Measurements from ENCODE around the gene ATP9B. TPM values are rescaled to one million over a fixed set of nuclear protein-coding genes. Genes with fewer than 3 reads are reported as not detected.

ATP9B gene
- polyA plus RNA-seq, 3 donors, result 7.2 to 20.3 (median 14.0) TPM

GRCh38 chr18:79399275-79400081, 330.3 kb downstream of the ATP9B start:
- peak overlapping the region in 1 of 2 donors; percentile 53 for H3K27ac ChIP-seq (ENCODE audit: low read depth in 1 of 2, low read length in 2 of 2)
- peak overlapping the region; percentile 43 to 77 (median 56) for H3K4me3 ChIP-seq (replicated peaks in 1 of 3; ENCODE audit: low read depth in 2 of 3, low read length in 3 of 3)
- H2AFZ ChIP-seq (ENCODE audit: insufficient read depth, low read depth, low read length, poor library complexity, severe bottlenecking), result peak overlapping the region; percentile 80
- peaks cover 46% of the 10 kb centered on the region for H3K4me1 Mint-ChIP-seq
- intact Hi-C loops (cut with micrococcal nuclease), result loop anchor here in 1 of 2 donors (10.0 kb wide), 2 partner anchors 275 to 635 kb away; partner anchors contain the start of genes CTDP1 and RBFA
- H3K9me3 Mint-ChIP-seq, result peaks cover 0 to 12% (median 2%) of the 10 kb centered on the region in 7 donors
- peaks cover 14 to 38% of the 10 kb centered on the region in 2 donors for H3K27me3 ChIP-seq (ENCODE audit: control insufficient read depth in 2 of 2, insufficient read depth in 2 of 2, low read length in 2 of 2)
- no peak for DNase-seq
- H3K36me3 Mint-ChIP-seq, result peaks cover 16 to 30% of the 10 kb centered on the region in 2 donors
- peaks cover 55 to 69% of the 10 kb centered on the region in 2 donors for H3K4me1 ChIP-seq (ENCODE audit: control insufficient read depth in 1 of 2, insufficient read depth in 2 of 2, low read length in 2 of 2)
- no peak for TF ChIP-seq CTCF (IDR thresholded peaks at IDR 0.05)
- peak overlapping the region; percentile 66 for H3K9ac ChIP-seq (ENCODE audit: insufficient read depth, low read length, poor library complexity, severe bottlenecking)
- H4K20me1 ChIP-seq (ENCODE audit: insufficient read depth, low read length), result peaks cover 17% of the 10 kb centered on the region
- no peaks in the 10 kb centered on the region for H3K36me3 ChIP-seq (replicated peaks in 1 of 2; ENCODE audit: control insufficient read depth in 1 of 2, insufficient read depth in 2 of 2, low read length in 2 of 2)
- peaks cover 34 to 49% (median 42%) of the 10 kb centered on the region in 3 donors for H3K27me3 Mint-ChIP-seq (ENCODE audit: low read depth in 3 of 3)
- peaks cover 20% of the 10 kb centered on the region for H3K79me2 ChIP-seq (ENCODE audit: insufficient read depth, low read length)
- H3K4me3 Mint-ChIP-seq, result peak overlapping the region; percentile 68 to 92
- peak overlapping the region; percentile 92 for H3K4me2 ChIP-seq (replicated peaks; ENCODE audit: extremely low read depth, low read length, poor library complexity, severe bottlenecking)
- peak overlapping the region in 5 of 7 donors; percentile 11 to 70 (median 58) for H3K27ac Mint-ChIP-seq
- H3K9me3 ChIP-seq (replicated peaks in 1 of 2; ENCODE audit: control insufficient read depth in 1 of 2, insufficient read depth in 1 of 2, low read length in 2 of 2), result no peaks in the 10 kb centered on the region
- under 1% methylated on average over 64 of the region's 79 CpGs for WGBS (ENCODE audit: insufficient coverage)

GRCh38 chr18:79400091-79400590, 330.9 kb downstream of the ATP9B start:
- intact Hi-C loops (cut with micrococcal nuclease), result loop anchor here in 1 of 2 donors (10.0 kb wide), 1 partner anchor 635 kb away; the partner anchor contains the start of gene RBFA
- Histone ChIP-seq H3K4me2 (replicated peaks; ENCODE audit: extremely low read depth, low read length, poor library complexity, severe bottlenecking) (peak overlapping the region; percentile 92), H3K9ac (ENCODE audit: insufficient read depth, low read length, poor library complexity, severe bottlenecking) (peak overlapping the region; percentile 78), H3K27ac (ENCODE audit: low read depth in 1 of 2, low read length in 2 of 2) (peak overlapping the region in 1 of 2 donors; percentile 70), H3K4me3 (replicated peaks in 1 of 3; ENCODE audit: low read depth in 2 of 3, low read length in 3 of 3) (peak overlapping the region; percentile 56 to 77 (median 59)), H2AFZ (ENCODE audit: insufficient read depth, low read depth, low read length, poor library complexity, severe bottlenecking) (peak overlapping the region; percentile 80), H3K4me1 (ENCODE audit: control insufficient read depth in 1 of 2, insufficient read depth in 2 of 2, low read length in 2 of 2) (peaks cover 55 to 69% of the 10 kb centered on the region in 2 donors), H3K79me2 (ENCODE audit: insufficient read depth, low read length) (peaks cover 27% of the 10 kb centered on the region), H3K36me3 (replicated peaks in 1 of 2; ENCODE audit: control insufficient read depth in 1 of 2, insufficient read depth in 2 of 2, low read length in 2 of 2) (no peaks in the 10 kb centered on the region), H3K9me3 (replicated peaks in 1 of 2; ENCODE audit: control insufficient read depth in 1 of 2, insufficient read depth in 1 of 2, low read length in 2 of 2) (no peaks in the 10 kb centered on the region), H3K27me3 (ENCODE audit: control insufficient read depth in 2 of 2, insufficient read depth in 2 of 2, low read length in 2 of 2) (peaks cover 8 to 31% of the 10 kb centered on the region in 2 donors), H4K20me1 (ENCODE audit: insufficient read depth, low read length) (peaks cover 17% of the 10 kb centered on the region)
- TF ChIP-seq CTCF (IDR thresholded peaks at IDR 0.05), result no peak
- peaks cover 19 to 34% of the 10 kb centered on the region in 2 donors for H3K36me3 Mint-ChIP-seq
- WGBS (ENCODE audit: insufficient coverage), result under 1% methylated on average over 45 of the region's 71 CpGs
- peak overlapping the region in 1 of 2 donors; percentile 58 for H3K4me3 Mint-ChIP-seq
- H3K4me1 Mint-ChIP-seq, result peaks cover 48% of the 10 kb centered on the region
- H3K27ac Mint-ChIP-seq, result no peak overlapping the region
- peaks cover 30 to 43% (median 36%) of the 10 kb centered on the region in 3 donors for H3K27me3 Mint-ChIP-seq (ENCODE audit: low read depth in 3 of 3)
- peaks cover 0 to 12% (median 0%) of the 10 kb centered on the region in 7 donors for H3K9me3 Mint-ChIP-seq
- peak in 2 of 3 donors; percentile 36 to 39 for DNase-seq

Measured in CD14-positive monocyte (primary cell).